Left renal cortex interstitium (tissue), 4 donors: ENCODE data around the gene GIPR. TPM values are rescaled to one million over a fixed set of nuclear protein-coding genes. Genes with fewer than 3 reads are reported as not detected.
"Not testable (repeated sequence)": the region's sequence is repeated elsewhere in the genome, so short reads cannot be mapped to it uniquely, and the experiment has no call there.

ENCODE experiments used
- DNase-seq, 4 donors: peaks; one replicate each; pipeline ENCODE4 v3.0.0-alpha.2; 2013; ENCODE audit warnings: low read depth in 4 of 4, low spot score in 2 of 4, missing footprints in 1 of 4
- polyA plus RNA-seq, 4 donors: library from polyadenylated mRNA; unstranded; fragments of 120-200 nt; gene quantifications; one replicate each; pipeline ENCODE4 v1.2.1, GENCODE V29; 2013; ENCODE audit not compliant: insufficient read length in 4 of 4

The GIPR gene
- polyA plus RNA-seq, 4 donors = 0.59 to 1.8 (median 0.89) TPM

DNA sequence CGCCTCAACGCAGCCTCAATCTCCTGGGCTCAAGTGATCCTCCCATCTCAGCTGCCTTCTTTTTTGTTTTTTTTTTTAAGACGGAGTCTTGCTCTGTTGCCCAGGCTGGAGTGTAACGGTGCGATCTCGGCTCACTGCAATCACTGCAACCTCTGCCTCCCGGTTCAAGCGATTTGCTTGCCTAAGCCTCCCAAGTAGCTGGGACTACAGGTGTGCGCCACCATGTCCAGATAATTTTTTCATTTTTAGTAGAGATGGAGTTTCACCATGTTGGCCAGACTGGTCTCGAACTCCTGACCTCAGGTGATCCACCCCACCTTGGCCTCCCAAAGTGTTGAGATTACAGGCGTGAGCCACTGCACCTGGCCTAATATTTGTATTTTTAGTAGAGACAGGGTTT lies 52.0 kb downstream of the GIPR start:
- DNase-seq = not testable (repeated sequence)

DNA sequence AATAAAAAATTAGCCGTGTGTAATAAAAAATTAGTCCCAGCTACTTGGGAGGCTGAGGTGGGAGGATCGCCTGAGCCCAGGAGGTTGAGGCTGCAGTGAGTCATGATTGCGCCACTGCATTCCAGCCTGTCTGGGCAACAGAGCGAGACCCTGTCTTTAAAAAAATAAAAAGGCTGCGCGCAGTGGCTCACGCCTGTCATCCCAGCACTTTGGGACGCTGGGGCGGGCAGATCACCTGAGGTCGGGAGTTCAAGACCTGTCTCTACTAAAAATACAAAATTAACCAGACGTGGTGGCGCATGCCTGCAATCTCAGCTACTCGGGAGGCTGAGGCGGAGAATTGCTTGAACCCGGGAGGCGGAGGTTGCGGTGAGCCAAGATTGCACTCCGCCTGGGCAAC lies 60.7 kb downstream of the GIPR start:
- DNase-seq = not testable (repeated sequence)

DNA sequence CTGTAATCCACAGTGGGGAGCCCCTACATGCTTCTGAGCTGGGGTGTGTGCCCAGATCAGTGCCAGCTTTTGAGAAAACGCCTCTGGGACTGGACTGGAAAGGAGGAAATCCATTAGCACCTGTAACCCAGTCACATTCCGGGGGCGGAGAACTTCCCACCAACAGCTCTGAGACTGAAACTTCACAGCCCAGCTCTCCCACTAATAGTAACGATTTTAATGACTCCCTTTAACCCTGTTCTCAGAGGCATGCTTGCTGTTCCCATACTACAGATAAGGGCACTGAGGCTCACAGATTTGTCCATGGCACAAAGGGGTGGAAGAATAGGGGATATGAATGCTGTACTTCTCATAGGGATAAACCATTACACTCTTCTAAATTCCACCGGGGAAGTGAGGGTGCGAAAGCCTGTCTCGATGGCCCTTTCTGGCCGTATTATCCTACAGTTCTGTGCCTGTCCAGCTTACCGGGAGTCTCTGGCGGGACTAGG lies 61.8 kb downstream of the GIPR start:
- no peak for DNase-seq

- peak; percentile 89 to 97 (median 95) for DNase-seq
Measured at GRCh38 chr19:45730368-45731288, 62.6 kb downstream of the GIPR start, which contains the start of gene FBXO46. FBXO46 (minus strand) TSS chr19:45730896; CDS start chr19:45713495, 17,401 bp downstream.

Other genes starting within 250 kb of the GIPR start
- 10 to 100 TPM; 69.2 to 98.2 (median 91.8) TPM for gene ERCC1, start 244.3 kb upstream of the GIPR start, polyA plus RNA-seq
- gene FOSB, start 200.2 kb upstream of the GIPR start, polyA plus RNA-seq = 10 to 100 TPM in 2 of 4 donors, 1 to 10 TPM in 2; 3.2 to 83.2 (median 8.8) TPM
- 1 to 10 TPM; 7.2 to 9.6 (median 8.8) TPM for gene RTN2, start 171.2 kb upstream of the GIPR start, polyA plus RNA-seq
- under 1 TPM; 0.22 to 0.62 (median 0.34) TPM for gene PPM1N, start 169.8 kb upstream of the GIPR start, polyA plus RNA-seq
- gene VASP, start 160.7 kb upstream of the GIPR start, polyA plus RNA-seq = 10 to 100 TPM; 46.7 to 61.9 (median 48.8) TPM
- gene OPA3, start 83.4 kb upstream of the GIPR start, polyA plus RNA-seq = 10 to 100 TPM in 3 of 4 donors, 1 to 10 TPM in 1; 9.7 to 13.3 (median 10.6) TPM
- 1 to 10 TPM; 3.7 to 5.4 (median 4.2) TPM for gene GPR4, start 66.0 kb upstream of the GIPR start, polyA plus RNA-seq
- 10 to 100 TPM; 17.7 to 30.8 (median 23.5) TPM for gene EML2, start 28.8 kb upstream of the GIPR start, polyA plus RNA-seq
- gene SNRPD2, start 23.7 kb downstream of the GIPR start, polyA plus RNA-seq = 100 to 1,000 TPM; 268 to 441 (median 342) TPM
- 10 to 100 TPM in 2 of 4 donors, 1 to 10 TPM in 2; 7.2 to 13.5 (median 10.8) TPM for gene QPCTL, start 24.4 kb downstream of the GIPR start, polyA plus RNA-seq
- gene FBXO46, start 62.7 kb downstream of the GIPR start, polyA plus RNA-seq = 10 to 100 TPM; 10.7 to 24.0 (median 20.3) TPM
- not detected for gene MEIOSIN, start 65.2 kb downstream of the GIPR start, polyA plus RNA-seq
- 10 to 100 TPM; 13.6 to 38.5 (median 27.7) TPM for gene SIX5, start 101.0 kb downstream of the GIPR start, polyA plus RNA-seq
- gene DMPK, start 114.3 kb downstream of the GIPR start, polyA plus RNA-seq = 10 to 100 TPM; 33.4 to 74.4 (median 54.6) TPM
- gene DMWD, start 124.6 kb downstream of the GIPR start, polyA plus RNA-seq = 10 to 100 TPM; 24.1 to 56.1 (median 39.9) TPM
- not detected for gene RSPH6A, start 147.1 kb downstream of the GIPR start, polyA plus RNA-seq
- gene SYMPK, start 194.9 kb downstream of the GIPR start, polyA plus RNA-seq = 10 to 100 TPM; 49.5 to 80.1 (median 67.0) TPM
- gene FOXA3, start 196.1 kb downstream of the GIPR start, polyA plus RNA-seq = under 1 TPM; 0.40 to 0.60 (median 0.50) TPM
- 10 to 100 TPM; 16.5 to 33.7 (median 25.1) TPM for gene IRF2BP1, start 217.9 kb downstream of the GIPR start, polyA plus RNA-seq
- 1 to 10 TPM; 3.7 to 7.2 (median 5.8) TPM for gene MYPOP, start 234.4 kb downstream of the GIPR start, polyA plus RNA-seq
- gene NANOS2, start 246.6 kb downstream of the GIPR start, polyA plus RNA-seq = not detected